HFFc6 (cell line): ENCODE measurements around the gene ACSS1. TPM values are rescaled to one million over a fixed set of nuclear protein-coding genes. Genes with fewer than 3 reads are reported as not detected.

ENCODE experiments used
- DNase-seq: peaks from one replicate; pipeline ENCODE4 v3.0.0-alpha.2; 2018
- H3K27ac Mint-ChIP-seq: 2 replicates; pipeline ENCODE4 v1.8.0; 2020; ENCODE audit warnings: mild to moderate bottlenecking, mixed read lengths
- H3K27me3 Mint-ChIP-seq: 2 replicates; pipeline ENCODE4 v1.8.0; 2021; ENCODE audit warnings: mild to moderate bottlenecking, moderate library complexity, mixed read lengths; ENCODE audit not compliant: insufficient read depth
- H3K36me3 Mint-ChIP-seq: 2 replicates; pipeline ENCODE4 v1.8.0; 2021; ENCODE audit warnings: low read depth, mixed read lengths
- H3K4me1 Mint-ChIP-seq: 2 replicates; pipeline ENCODE4 v1.8.0; 2020; ENCODE audit warnings: low read depth, mixed read lengths
- H3K4me3 Mint-ChIP-seq: 2 replicates; pipeline ENCODE4 v1.8.0; 2020; ENCODE audit warnings: mild to moderate bottlenecking, moderate library complexity, mixed read lengths
- H3K9me3 Mint-ChIP-seq: 2 replicates; pipeline ENCODE4 v1.8.0; 2020; ENCODE audit warnings: mild to moderate bottlenecking, mixed read lengths
- total RNA-seq, 6 experiments: library from RNA; stranded (reverse); fragmentation: NEBNext Ultra II Directional; extraction: Animal tissue kit (Norgen Biotek cat#: 25700); gene quantifications; 2 replicates in 1 of 6; 3 replicates in 5 of 6; pipeline ENCODE4 v1.2.3, GENCODE V29; 2021
- TF ChIP-seq, protein P1 (sequence below): fragments of 200-600 bp; sonication (generic); IDR thresholded peaks from 2 replicates; pipeline ENCODE4 v1.5.0; 2021; ENCODE audit warnings: antibody characterized with exemption, mild to moderate bottlenecking

Gene ACSS1
- total RNA-seq, 6 experiments from 2014 or later: 0.80 to 1.4 (median 1.2) TPM

DNA sequence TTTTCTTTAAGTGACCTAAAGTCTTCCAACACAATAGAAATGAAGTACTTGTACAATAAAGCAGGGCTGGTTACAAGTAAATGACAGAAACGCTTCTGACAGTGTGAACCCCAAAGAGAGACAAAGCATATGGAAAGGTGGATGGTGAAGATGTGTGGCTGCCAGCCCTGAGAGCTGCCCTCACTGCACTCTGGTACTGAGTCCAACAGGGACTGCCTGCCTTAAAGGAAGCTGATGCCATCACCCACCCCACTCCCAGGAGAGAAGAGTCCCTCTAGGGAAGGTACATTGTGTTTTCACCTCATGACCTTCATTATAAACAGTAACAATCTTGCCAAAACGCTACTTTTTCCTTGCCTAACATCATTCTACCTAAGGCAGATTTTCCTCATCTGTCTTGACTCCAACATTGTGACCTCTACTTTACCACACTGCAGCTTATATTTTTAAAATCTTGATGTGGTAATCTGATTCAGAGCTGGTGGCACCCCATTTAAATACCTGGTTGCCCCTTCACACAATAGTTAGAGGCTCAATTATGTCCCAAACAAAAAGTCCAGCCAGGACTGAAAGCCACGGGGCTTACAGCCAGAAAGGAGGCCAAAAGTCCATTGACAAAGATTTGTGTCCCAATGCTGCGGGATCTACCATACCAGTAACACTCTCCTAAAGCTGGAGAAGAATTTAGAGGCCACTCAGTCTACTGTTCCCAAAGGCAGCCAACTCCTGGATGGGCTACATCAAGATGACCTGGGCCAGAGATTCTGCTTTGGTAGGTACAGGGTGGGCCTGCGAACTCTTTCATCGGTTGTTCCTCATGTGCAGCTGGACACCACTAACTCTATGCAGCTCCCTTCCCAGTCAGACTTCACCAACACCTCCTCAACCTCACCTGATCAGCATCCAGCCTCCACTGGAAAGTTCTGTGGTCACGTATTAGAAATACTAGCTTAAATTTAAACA, 69.8 kb downstream of the ACSS1 start:
- H3K27me3 Mint-ChIP-seq: no peaks in the 10 kb centered on the region; the same call in 1 of the 2 replicates
- DNase-seq: no peak
- peaks cover 24% of the 10 kb centered on the region for H3K4me1 Mint-ChIP-seq
- peaks cover 3% of the 10 kb centered on the region for H3K36me3 Mint-ChIP-seq
- TF ChIP-seq, protein P1, sequence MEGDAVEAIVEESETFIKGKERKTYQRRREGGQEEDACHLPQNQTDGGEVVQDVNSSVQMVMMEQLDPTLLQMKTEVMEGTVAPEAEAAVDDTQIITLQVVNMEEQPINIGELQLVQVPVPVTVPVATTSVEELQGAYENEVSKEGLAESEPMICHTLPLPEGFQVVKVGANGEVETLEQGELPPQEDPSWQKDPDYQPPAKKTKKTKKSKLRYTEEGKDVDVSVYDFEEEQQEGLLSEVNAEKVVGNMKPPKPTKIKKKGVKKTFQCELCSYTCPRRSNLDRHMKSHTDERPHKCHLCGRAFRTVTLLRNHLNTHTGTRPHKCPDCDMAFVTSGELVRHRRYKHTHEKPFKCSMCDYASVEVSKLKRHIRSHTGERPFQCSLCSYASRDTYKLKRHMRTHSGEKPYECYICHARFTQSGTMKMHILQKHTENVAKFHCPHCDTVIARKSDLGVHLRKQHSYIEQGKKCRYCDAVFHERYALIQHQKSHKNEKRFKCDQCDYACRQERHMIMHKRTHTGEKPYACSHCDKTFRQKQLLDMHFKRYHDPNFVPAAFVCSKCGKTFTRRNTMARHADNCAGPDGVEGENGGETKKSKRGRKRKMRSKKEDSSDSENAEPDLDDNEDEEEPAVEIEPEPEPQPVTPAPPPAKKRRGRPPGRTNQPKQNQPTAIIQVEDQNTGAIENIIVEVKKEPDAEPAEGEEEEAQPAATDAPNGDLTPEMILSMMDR: no peak
- no peak overlapping the region for H3K4me3 Mint-ChIP-seq
- no peaks in the 10 kb centered on the region for H3K9me3 Mint-ChIP-seq
- no peak overlapping the region for H3K27ac Mint-ChIP-seq

DNA sequence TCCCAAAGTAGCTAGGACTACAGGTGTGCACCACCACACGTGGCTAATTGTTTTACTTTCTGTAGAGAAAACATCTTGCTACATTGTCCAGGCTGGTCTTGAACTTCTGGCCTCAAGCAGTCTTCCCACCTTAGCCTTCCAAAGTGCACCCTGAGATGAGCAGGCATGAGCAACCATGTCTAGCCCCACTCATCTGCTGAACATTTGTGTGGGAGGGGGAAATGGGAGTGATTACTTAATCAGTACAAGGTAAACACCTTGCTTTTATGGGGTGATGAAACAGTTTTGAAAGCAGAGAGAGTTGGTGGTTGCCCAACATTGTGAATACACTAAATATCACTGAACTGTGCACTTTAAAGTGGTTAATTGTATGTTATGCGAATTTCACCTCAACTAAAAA, 70.7 kb downstream of the ACSS1 start:
- DNase-seq: no peak
- TF ChIP-seq, protein P1: no peak
- Mint-ChIP-seq H3K4me1 (peaks cover 20% of the 10 kb centered on the region), H3K4me3 (no peak overlapping the region), H3K9me3 (no peaks in the 10 kb centered on the region), H3K27ac (no peak overlapping the region), H3K36me3 (peaks cover 13% of the 10 kb centered on the region), H3K27me3 (no peaks in the 10 kb centered on the region; the same call in 1 of the 2 replicates)

DNA sequence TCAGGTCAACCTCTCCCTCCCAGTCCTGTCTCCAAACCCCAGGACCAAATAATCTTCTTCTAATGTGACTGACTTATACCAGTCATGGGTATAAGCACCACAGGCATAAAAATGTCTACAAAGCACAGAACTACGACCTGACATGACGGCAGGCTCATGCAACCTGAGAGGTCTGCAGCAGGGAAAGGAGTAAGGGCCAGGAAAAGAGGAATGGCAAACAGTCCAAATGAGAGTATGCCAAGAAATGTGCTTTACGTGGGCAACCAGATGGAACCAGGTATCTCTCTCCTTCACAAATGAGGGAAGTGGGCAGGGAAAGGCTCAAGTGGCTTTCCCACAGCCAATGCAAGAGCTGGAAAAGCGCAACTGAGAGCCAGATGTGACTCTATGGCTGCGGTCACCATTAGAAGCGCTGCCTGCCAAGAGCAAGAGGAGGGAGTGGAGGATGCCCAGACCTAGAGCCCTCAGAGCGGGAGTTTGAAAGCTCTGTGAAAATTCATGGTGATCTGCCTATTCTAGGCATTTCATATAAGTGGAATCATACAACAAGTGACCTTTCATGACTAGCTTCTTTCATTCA, 71.4 kb downstream of the ACSS1 start:
- Mint-ChIP-seq H3K4me3 (no peak overlapping the region), H3K27ac (no peak overlapping the region), H3K27me3 (no peaks in the 10 kb centered on the region; the same call in 1 of the 2 replicates), H3K36me3 (peaks cover 20% of the 10 kb centered on the region), H3K4me1 (peaks cover 17% of the 10 kb centered on the region), H3K9me3 (no peaks in the 10 kb centered on the region; the same call in 1 of the 2 replicates)
- TF ChIP-seq, protein P1: no peak
- no peak for DNase-seq

DNA sequence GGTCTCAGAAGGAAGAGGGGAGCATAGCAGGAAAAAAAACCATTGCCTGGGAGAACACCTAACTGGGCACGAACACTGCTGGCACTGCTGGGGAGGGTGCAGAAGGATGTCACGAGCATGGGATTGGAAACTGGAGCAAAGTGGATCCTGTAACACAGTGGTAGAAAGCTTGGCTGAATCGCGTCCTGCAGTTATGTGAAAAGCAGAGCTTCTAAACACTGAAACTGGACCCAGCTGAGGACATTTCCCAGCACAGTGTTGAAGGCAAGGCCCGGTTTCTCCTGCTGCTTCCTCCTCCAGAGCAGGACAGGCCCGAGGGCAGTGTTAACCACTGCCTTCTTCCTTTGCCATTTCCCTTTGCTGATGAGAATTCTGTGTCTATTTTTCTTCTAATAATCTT, 72.1 kb downstream of the ACSS1 start:
- H3K9me3 Mint-ChIP-seq: peaks cover 4% of the 10 kb centered on the region; the same call in 1 of the 2 replicates
- no peak for DNase-seq
- peaks cover 27% of the 10 kb centered on the region for H3K36me3 Mint-ChIP-seq
- peaks cover 10% of the 10 kb centered on the region for H3K4me1 Mint-ChIP-seq
- H3K27me3 Mint-ChIP-seq: no peaks in the 10 kb centered on the region; the same call in 1 of the 2 replicates
- H3K4me3 Mint-ChIP-seq: no peak overlapping the region
- no peak overlapping the region for H3K27ac Mint-ChIP-seq
- TF ChIP-seq, protein P1: no peak

DNA sequence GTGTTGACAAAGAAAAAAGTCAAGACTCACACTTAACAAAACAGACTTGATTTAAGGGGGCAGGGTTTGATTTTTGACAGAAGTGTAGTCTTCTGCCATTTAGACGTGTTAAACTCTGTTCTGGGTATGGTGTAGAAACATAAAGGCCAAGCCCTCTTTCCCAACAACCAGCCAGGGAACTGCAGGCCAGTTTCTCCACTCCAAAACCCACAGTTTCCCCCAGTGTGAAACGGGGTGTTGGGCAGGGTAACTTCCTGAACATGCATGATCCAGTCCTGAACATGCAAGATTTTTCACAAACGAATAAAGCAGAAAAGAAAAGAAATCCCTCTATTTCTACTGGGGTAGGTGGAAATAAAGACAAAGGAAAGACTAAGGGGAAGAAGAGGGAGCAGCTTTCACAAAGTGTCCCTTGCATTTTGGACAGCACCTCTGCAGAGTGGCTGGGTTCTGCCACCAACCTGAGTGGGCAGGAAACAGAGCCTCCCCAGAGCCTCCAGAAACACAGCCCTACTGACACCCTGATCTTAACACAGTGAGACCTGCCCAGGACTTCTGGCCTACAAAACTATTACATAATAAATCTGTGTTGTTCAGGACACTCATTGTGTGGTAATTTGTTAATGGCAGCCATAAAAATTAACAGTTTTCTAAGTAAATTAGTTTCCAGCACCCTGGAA, 72.8 kb downstream of the ACSS1 start:
- DNase-seq: no peak
- H3K4me1 Mint-ChIP-seq: peaks cover 3% of the 10 kb centered on the region
- H3K36me3 Mint-ChIP-seq: peaks cover 34% of the 10 kb centered on the region
- H3K27me3 Mint-ChIP-seq: no peaks in the 10 kb centered on the region; the same call in 1 of the 2 replicates
- no peak overlapping the region for H3K4me3 Mint-ChIP-seq
- H3K27ac Mint-ChIP-seq: no peak overlapping the region; the same call in 1 of the 2 replicates
- TF ChIP-seq, protein P1: no peak
- peaks cover 11% of the 10 kb centered on the region for H3K9me3 Mint-ChIP-seq
